Liver (tissue), 3 donors: ENCODE results near the gene SNRK.

Source experiments
- ATF3 ChIP-seq: IDR thresholded peaks from 2 replicates; pipeline ENCODE4 v1.6.1; 2016; ENCODE audit warnings: antibody characterized with exemption
- CTCF ChIP-seq: fragments of 150-350 bp; IDR thresholded peaks from 2 replicates; pipeline ENCODE4 v1.5.1; 2017; ENCODE audit warnings: improper control_type of control experiment, low read depth, low read length; ENCODE audit not compliant: missing input control
- EGR1 ChIP-seq, 2 donors: IDR thresholded peaks; 2 replicates each; pipeline ENCODE4 v1.6.1; 2016 to 2018; ENCODE audit warnings: antibody characterized with exemption in 2 of 2, low read depth in 2 of 2
- GABPA ChIP-seq, 2 donors: IDR thresholded peaks in 1 of 2; conservative IDR thresholded peaks in 1 of 2; 2 replicates each; pipeline ENCODE4 v1.6.1; 2016; ENCODE audit warnings: antibody characterized with exemption in 2 of 2, mild to moderate bottlenecking in 1 of 2, moderate library complexity in 1 of 2
- MAX ChIP-seq: IDR thresholded peaks from 2 replicates; pipeline ENCODE4 v1.6.1; 2016; ENCODE audit warnings: antibody characterized with exemption
- RAD21 ChIP-seq, 2 donors: IDR thresholded peaks; 2 replicates each; pipeline ENCODE4 v1.6.1; 2016; ENCODE audit warnings: antibody characterized with exemption in 2 of 2, mild to moderate bottlenecking in 2 of 2
- REST ChIP-seq: IDR thresholded peaks from 2 replicates; pipeline ENCODE4 v1.6.1; 2016; ENCODE audit warnings: antibody characterized with exemption, mild to moderate bottlenecking
- SP1 ChIP-seq: IDR thresholded peaks from 2 replicates; pipeline ENCODE4 v1.6.1; 2018; ENCODE audit warnings: antibody characterized with exemption, mild to moderate bottlenecking
- TF ChIP-seq, protein P1 (sequence below): IDR thresholded peaks from 2 replicates; pipeline ENCODE4 v1.6.1; 2016; ENCODE audit warnings: antibody characterized with exemption
- donor health status: healthy.
- donor health status: healthy.

GRCh38 chr3:43294975-43295374, 8.6 kb downstream of the SNRK start:
- no peak for TF ChIP-seq CTCF
- no peak for TF ChIP-seq SP1
- TF ChIP-seq MAX, result no peak
- TF ChIP-seq GABPA (IDR thresholded peaks at IDR 0.05 in 1 of 2, conservative IDR thresholded peaks at IDR 0.05 in 1 of 2), result no peak
- no peak for TF ChIP-seq REST
- TF ChIP-seq ATF3, result no peak
- no peak for TF ChIP-seq EGR1 (IDR thresholded peaks at IDR 0.05; ENCODE audit: low read depth in 2 of 2)
- no peak for TF ChIP-seq RAD21 (IDR thresholded peaks at IDR 0.05)
- TF ChIP-seq, protein P1, sequence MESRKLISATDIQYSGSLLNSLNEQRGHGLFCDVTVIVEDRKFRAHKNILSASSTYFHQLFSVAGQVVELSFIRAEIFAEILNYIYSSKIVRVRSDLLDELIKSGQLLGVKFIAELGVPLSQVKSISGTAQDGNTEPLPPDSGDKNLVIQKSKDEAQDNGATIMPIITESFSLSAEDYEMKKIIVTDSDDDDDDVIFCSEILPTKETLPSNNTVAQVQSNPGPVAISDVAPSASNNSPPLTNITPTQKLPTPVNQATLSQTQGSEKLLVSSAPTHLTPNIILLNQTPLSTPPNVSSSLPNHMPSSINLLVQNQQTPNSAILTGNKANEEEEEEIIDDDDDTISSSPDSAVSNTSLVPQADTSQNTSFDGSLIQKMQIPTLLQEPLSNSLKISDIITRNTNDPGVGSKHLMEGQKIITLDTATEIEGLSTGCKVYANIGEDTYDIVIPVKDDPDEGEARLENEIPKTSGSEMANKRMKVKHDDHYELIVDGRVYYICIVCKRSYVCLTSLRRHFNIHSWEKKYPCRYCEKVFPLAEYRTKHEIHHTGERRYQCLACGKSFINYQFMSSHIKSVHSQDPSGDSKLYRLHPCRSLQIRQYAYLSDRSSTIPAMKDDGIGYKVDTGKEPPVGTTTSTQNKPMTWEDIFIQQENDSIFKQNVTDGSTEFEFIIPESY, result no peak
